Endothelial cell of umbilical vein (primary cell): ENCODE data around the gene PIK3R1. TPM values are rescaled to one million over a fixed set of nuclear protein-coding genes. Genes with fewer than 3 reads are reported as not detected.

Experiments
- BruUV-seq: library from RNA; stranded (reverse); fragments of 400-500 nt; replicated peaks from 2 replicates; lab custom pipeline; 2021; lab: Mats Ljungman, UMichigan
- CTCF ChIA-PET: fragments of 300-600, 350-600 bp; sonication (Branson Sonifier 250); formaldehyde crosslinking; loops from one replicate; lab custom pipeline; 2021; ENCODE audit warnings: antibody characterized with exemption, inconsistent platforms; lab: Charles Lee
- POLR2A ChIA-PET: fragments of 300-600, 350-600 bp; sonication (Branson Sonifier 250); formaldehyde crosslinking; loops from one replicate; lab custom pipeline; 2021; ENCODE audit warnings: antibody characterized with exemption, inconsistent platforms; lab: Charles Lee
- DNase-seq: peaks from one replicate; pipeline ENCODE4 v3.0.0-alpha.2; 2011; ENCODE audit warnings: low read depth, low spot score
- FAIRE-seq: peaks from 2 replicates; lab custom pipeline; 2011; peaks lifted over from hg19 to GRCh38; lab: Jason Lieb, UNC
- H2AFZ ChIP-seq: 2 replicates; pipeline ENCODE4 v1.6.0; 2012; ENCODE audit warnings: low read depth, low read length, control low read depth, inconsistent platforms
- H3K27ac ChIP-seq: 2 replicates; pipeline ENCODE4 v1.5.1; 2011; ENCODE audit warnings: low read depth, mild to moderate bottlenecking, control low read depth, low read length, moderate library complexity; ENCODE audit not compliant: insufficient read depth
- H3K27me3 ChIP-seq, 2 experiments: 2 replicates each; pipeline versions ENCODE4 v1.6.0 to v1.6.1; 2011; ENCODE audit warnings: low read length in 2 of 2, mixed read lengths in 1 of 2; ENCODE audit not compliant: control insufficient read depth in 2 of 2, insufficient read depth in 2 of 2
- H3K36me3 ChIP-seq, 2 experiments: 2 replicates in 1 of 2; 3 replicates in 1 of 2; pipeline ENCODE4 v1.5.1; 2011; ENCODE audit warnings: low read length in 2 of 2, mild to moderate bottlenecking in 1 of 2, moderate library complexity in 1 of 2; ENCODE audit not compliant: control insufficient read depth in 2 of 2, insufficient read depth in 2 of 2; ENCODE audit errors: extremely low read depth in 1 of 2
- H3K4me1 ChIP-seq: 3 replicates; pipeline ENCODE4 v1.5.1; 2011; ENCODE audit warnings: mild to moderate bottlenecking, low read length; ENCODE audit not compliant: control insufficient read depth, insufficient read depth; ENCODE audit errors: extremely low read depth
- H3K4me2 ChIP-seq: 2 replicates; pipeline ENCODE4 v1.6.1; 2011; ENCODE audit warnings: low read length, control low read depth, mixed read lengths; ENCODE audit not compliant: insufficient read depth
- H3K4me3 ChIP-seq, 3 experiments: fragments of 200-600 bp in 1 of 3; sonication (generic), shearing (Covaris generic) in 1 of 3; replicated peaks in 1 of 3; 2 replicates each; pipeline ENCODE4 v1.5.1; 2011 to 2016; ENCODE audit warnings: control low read depth in 3 of 3, low read length in 3 of 3, mild to moderate bottlenecking in 2 of 3, inconsistent platforms in 1 of 3, low read depth in 1 of 3, moderate library complexity in 1 of 3; ENCODE audit not compliant: insufficient read depth in 1 of 3
- H3K79me2 ChIP-seq: 2 replicates; pipeline ENCODE4 v1.6.0; 2012; ENCODE audit warnings: low read length, inconsistent platforms; ENCODE audit not compliant: control insufficient read depth, insufficient read depth
- H3K9ac ChIP-seq: replicated peaks from 2 replicates; pipeline ENCODE3; 2011; ENCODE audit warnings: low read length, control low read depth; ENCODE audit not compliant: insufficient read depth; ENCODE audit errors: extremely low read depth
- H3K9me1 ChIP-seq: replicated peaks from 3 replicates; pipeline ENCODE4 v1.6.0; 2011; ENCODE audit warnings: mild to moderate bottlenecking, low read length; ENCODE audit not compliant: control insufficient read depth, insufficient read depth; ENCODE audit errors: extremely low read depth
- H3K9me3 ChIP-seq: replicated peaks from 2 replicates; pipeline ENCODE4 v1.5.1; 2012; ENCODE audit warnings: low read length, inconsistent platforms; ENCODE audit not compliant: control insufficient read depth, insufficient read depth
- H4K20me1 ChIP-seq: replicated peaks from 2 replicates; pipeline ENCODE3; 2011; ENCODE audit warnings: mild to moderate bottlenecking, low read length; ENCODE audit not compliant: control insufficient read depth, insufficient read depth; ENCODE audit errors: extremely low read depth
- CTCF ChIP-seq, 2 donors: IDR thresholded peaks; 1 replicate in 1 of 2; 2 replicates in 1 of 2; pipeline ENCODE4 v1.5.1; 2011; ENCODE audit warnings: low read length in 2 of 2, mild to moderate bottlenecking in 2 of 2, moderate library complexity in 2 of 2, control low read depth in 1 of 2, inconsistent platforms in 1 of 2, low read depth in 1 of 2; ENCODE audit not compliant: insufficient read depth in 1 of 2; ENCODE audit errors: extremely low read depth in 1 of 2
- EZH2 ChIP-seq: IDR thresholded peaks from 2 replicates; pipeline ENCODE4 v1.6.1; 2012; ENCODE audit warnings: borderline replicate concordance, low read depth, mild to moderate bottlenecking, moderate library complexity, low read length, inconsistent platforms; ENCODE audit not compliant: severe bottlenecking
- FOS ChIP-seq: IDR thresholded peaks from 2 replicates; pipeline ENCODE4 v1.6.1; 2011; ENCODE audit warnings: mild to moderate bottlenecking, low read length, moderate library complexity, borderline replicate concordance; ENCODE audit not compliant: insufficient read depth
- GATA2 ChIP-seq: IDR thresholded peaks from 2 replicates; pipeline ENCODE4 v1.7.0; 2011; ENCODE audit warnings: low read depth, mild to moderate bottlenecking, moderate library complexity, mixed read lengths, low read length; ENCODE audit not compliant: insufficient read length, insufficient read depth
- JUN ChIP-seq: IDR thresholded peaks from 2 replicates; pipeline ENCODE4 v1.6.1; 2011; ENCODE audit warnings: borderline replicate concordance, low read depth; ENCODE audit not compliant: insufficient read length, insufficient read depth
- MAX ChIP-seq: IDR thresholded peaks from 2 replicates; pipeline ENCODE4 v1.6.1; 2011; ENCODE audit not compliant: insufficient read depth, insufficient read length
- MYC ChIP-seq: IDR thresholded peaks from one replicate; pipeline ENCODE4 v1.6.1; 2011; ENCODE audit warnings: mild to moderate bottlenecking, low read depth, low read length
- POLR2A ChIP-seq: IDR thresholded peaks from 2 replicates; pipeline ENCODE4 v1.6.1; 2012; ENCODE audit warnings: low read depth, mild to moderate bottlenecking, control low read depth, low read length
- POLR2AphosphoS5 ChIP-seq: IDR thresholded peaks from 2 replicates; pipeline ENCODE4 v1.6.1; 2012; ENCODE audit warnings: low read depth, mild to moderate bottlenecking, control low read depth, low read length, moderate library complexity; ENCODE audit not compliant: insufficient read depth
- dilution Hi-C: fragments of 300-500 bp; cut with MboI; formaldehyde crosslinking; loops from one replicate; pipeline ENCODE4 v1.15.0; 2019; ENCODE audit warnings: low sequenced_read_pairs; ENCODE audit not compliant: extremely low pct_ligation_motif_present
- intact Hi-C: fragments of 100-400 bp; cut with micrococcal nuclease; formaldehyde crosslinking; loops from one replicate; pipeline ENCODE4 v1.10.0; 2022
- polyA plus RNA-seq, 4 experiments: library from polyadenylated mRNA; depleted of rRNA in 3 of 4; stranded (reverse) in 3 of 4; unstranded in 1 of 4; fragments of >200 nt; gene quantifications; 2 replicates each; pipeline versions ENCODE4 v1.2.1 to v1.2.3, GENCODE V29; 2011 to 2012; ENCODE audit warnings: missing spikeins in 1 of 4
- total RNA-seq: library from RNA; stranded (reverse); gene quantifications from 2 replicates; pipeline ENCODE4 v1.2.3, GENCODE V29; 2021

Gene PIK3R1
- total and polyA plus RNA-seq, 2 donors (not counting 3 experiments of a cell fraction or from before 2014, with no cell fraction given) = 2.8 to 30.0 TPM

- Histone ChIP-seq H3K36me3 (peaks cover 9 to 29% of the 10 kb centered on the region in 2 experiments), H3K4me3 (no peak overlapping the region), H3K9me3 (no peaks in the 10 kb centered on the region), H2AFZ (no peak overlapping the region), H4K20me1 (no peaks in the 10 kb centered on the region), H3K9me1 (no peaks in the 10 kb centered on the region), H3K79me2 (no peaks in the 10 kb centered on the region), H3K27ac (no peak overlapping the region), H3K9ac (no peak overlapping the region), H3K4me2 (no peak overlapping the region), H3K27me3 (no peaks in the 10 kb centered on the region), H3K4me1 (no peaks in the 10 kb centered on the region)
- ChIA-PET CTCF (interaction anchor here (8.7 kb wide), 1 partner anchor 8 kb away, joined by 58 read pairs; no protein-coding TSS in a partner anchor), POLR2A (no interaction called here)
- FAIRE-seq (no peak), DNase-seq (no peak)
- BruUV-seq = no TSS peak
- dilution Hi-C loops = no loop called here
- intact Hi-C loops = no loop called here
- TF ChIP-seq GATA2 (no peak), POLR2A (no peak), MYC (no peak), POLR2AphosphoS5 (no peak), JUN (no peak), EZH2 (no peak), CTCF (IDR thresholded peaks at IDR 0.05; ENCODE audit: extremely low read depth in 1 of 2, insufficient read depth in 1 of 2, low read depth in 1 of 2, low read length in 2 of 2) (no peak), FOS (no peak), MAX (no peak)
Observed at GRCh38 chr5:68295772-68296171, 80.2 kb downstream of the PIK3R1 start.
